GM18867 (cell line): ENCODE results near the gene HS1BP3.
A peak's percentile ranks its signal among the peaks of the same experiment; 100 is the strongest.

ENCODE experiments used
- ATAC-seq: cut with Tn5 transposase; IDR thresholded peaks from one replicate; pipeline ENCODE4 v1.9.1; 2021; ENCODE audit warnings: mild to moderate bottlenecking, moderate library complexity; ENCODE audit not compliant: unreplicated experiment

The HS1BP3 gene

GRCh38 chr2:20574423-20574911 lies 76.4 kb downstream of the HS1BP3 start:
- ATAC-seq: no peak

- ATAC-seq: no peak
These were observed 77.1 kb downstream of the HS1BP3 start for GRCh38 chr2:20573620-20574422.

- no peak for ATAC-seq
These were observed 78.7 kb downstream of the HS1BP3 start for GRCh38 chr2:20572221-20572620.

GRCh38 chr2:20571644-20572215 lies 79.2 kb downstream of the HS1BP3 start:
- ATAC-seq: peak; percentile 37

GRCh38 chr2:20571231-20571630 lies 79.7 kb downstream of the HS1BP3 start:
- ATAC-seq: no peak

- no peak for ATAC-seq
These were observed 80.6 kb downstream of the HS1BP3 start for GRCh38 chr2:20570249-20570648.

GRCh38 chr2:20569464-20570223 lies 81.3 kb downstream of the HS1BP3 start:
- no peak for ATAC-seq

GRCh38 chr2:20568501-20569463 lies 82.1 kb downstream of the HS1BP3 start:
- ATAC-seq: no peak

GRCh38 chr2:20567926-20568179 lies 83.0 kb downstream of the HS1BP3 start:
- ATAC-seq: no peak
